Activated CD4-positive, alpha-beta T cell treated with anti-CD3 and anti-CD28 coated beads, Interleukin-10, Interleukin-2, amounts not matched to agents 100 ng/mL and 50 ng/mL, durations not matched to agents 16 hours and 8 hours (primary cell): ENCODE measurements around the gene TMCO6.
"Not testable (repeated sequence)": the region's sequence is repeated elsewhere in the genome, so short reads cannot be mapped to it uniquely, and the experiment has no call there.

Experiments used
- DNase-seq: peaks from one replicate; pipeline ENCODE4 v3.0.0-alpha.2; 2020

The TMCO6 gene

DNA sequence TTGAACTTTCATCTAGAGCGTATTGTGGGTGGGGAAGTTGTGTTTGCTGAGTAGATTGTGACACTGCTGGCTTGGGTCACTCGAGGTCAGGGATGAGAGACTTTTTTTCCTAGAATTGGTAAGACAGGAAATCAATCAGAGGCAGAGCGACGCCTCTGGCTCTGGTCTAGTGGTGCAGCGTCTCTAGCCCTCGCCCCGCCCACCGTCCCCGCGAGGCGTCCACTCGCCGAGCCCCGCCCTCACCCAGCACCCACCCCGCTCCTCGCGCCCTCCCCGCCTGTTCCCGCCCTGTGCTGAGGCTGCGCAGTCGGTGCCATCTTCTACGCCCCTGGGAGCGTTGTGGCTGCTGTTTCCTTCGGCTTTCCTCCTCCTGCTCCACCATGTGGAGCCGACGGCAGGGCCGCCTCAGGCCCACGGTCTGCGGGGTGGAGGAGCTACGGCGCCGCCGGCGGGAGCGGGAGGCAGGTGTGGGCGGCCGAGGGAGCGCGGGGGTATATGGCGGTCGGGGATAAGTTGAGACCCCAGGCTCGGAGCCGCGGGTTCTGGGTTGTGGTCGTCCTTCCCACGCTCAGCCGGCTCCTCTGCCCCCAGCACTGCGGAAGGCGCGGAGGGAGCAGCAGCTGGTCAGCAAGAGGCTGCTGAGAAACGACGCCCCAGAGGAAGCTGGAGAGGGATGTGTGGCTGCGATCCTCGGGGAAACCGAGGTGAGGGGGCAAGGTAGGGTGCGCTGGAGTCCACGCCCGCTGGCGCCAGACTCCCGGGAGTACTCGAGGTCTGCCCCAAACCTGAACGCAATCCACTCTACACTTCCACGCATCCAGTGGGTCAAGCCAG, at the start of gene TMCO6:
TMCO6 (plus strand) TSS at position 304 of the 834 bp plus-strand sequence; CDS start at position 381, 77 bp downstream.
- peak; percentile 98 for DNase-seq

DNA sequence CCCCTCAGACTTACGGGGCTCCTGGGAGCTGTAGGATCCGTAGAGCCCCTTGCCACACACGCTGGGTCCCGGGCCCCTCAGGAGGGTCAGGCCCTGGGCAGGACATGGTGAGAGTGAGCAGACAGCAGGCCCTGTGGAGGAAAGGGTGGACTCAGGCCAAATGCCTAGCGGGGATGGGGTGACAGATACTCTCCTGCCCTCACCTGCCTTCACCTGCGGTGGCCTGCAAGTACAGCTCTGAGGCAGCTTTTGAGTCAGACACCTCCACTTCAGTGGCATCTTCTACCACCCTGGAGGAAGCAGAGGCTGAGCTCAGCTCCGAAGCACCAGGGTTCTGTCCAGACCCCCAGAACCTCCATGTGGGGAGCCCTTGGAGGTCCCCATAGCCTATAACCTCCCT, 48.4 kb upstream of the TMCO6 start:
- no peak for DNase-seq

DNA sequence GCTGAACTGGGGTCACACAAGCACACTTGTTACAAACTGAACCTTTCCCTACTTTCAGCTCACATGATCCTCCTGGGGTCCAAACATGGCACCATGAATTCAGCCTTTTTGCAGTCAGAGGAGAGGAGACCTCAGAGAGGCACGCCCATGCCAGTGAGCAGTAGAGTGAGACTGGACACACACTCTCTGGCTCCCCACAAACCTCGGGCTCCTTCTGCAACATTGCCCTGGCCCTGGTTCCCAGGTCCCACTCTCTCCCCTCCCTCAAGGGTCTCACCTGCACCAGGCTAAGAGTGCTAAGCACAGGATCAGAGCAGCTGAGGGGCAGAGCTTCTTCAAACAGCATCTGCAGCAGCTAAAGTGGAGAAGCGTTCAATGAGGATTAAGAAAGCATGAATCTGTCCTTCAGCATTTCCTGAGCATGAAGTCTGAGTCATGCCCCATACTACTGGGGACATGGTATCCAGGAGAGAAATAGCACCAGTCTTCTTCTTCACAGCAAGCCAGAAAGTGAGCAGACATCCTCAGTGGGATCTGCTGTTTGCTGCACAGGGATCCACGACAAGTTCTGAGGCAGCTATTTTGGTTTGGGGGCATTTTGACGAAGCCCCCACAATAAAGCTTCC, 47.4 kb upstream of the TMCO6 start:
- no peak for DNase-seq

DNA sequence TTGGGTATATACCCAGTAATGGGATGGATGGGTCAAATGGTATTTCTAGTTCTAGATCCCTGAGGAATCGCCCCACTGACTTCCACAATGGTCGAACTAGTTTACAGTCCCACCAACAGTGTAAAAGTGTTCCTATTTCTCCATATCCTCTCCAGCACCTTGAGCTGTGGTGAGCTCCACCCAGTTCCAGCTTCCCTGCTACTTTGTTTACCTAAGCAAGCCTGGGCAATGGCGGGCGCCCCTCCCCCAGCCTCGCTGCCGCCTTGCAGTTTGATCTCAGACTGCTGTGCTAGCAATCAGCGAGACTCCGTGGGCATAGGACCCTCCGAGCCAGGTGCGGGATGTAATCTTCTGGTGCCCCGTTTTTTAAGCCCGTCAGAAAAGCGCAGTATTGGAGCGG, 46.2 kb upstream of the TMCO6 start:
- not testable (repeated sequence) for DNase-seq

DNA sequence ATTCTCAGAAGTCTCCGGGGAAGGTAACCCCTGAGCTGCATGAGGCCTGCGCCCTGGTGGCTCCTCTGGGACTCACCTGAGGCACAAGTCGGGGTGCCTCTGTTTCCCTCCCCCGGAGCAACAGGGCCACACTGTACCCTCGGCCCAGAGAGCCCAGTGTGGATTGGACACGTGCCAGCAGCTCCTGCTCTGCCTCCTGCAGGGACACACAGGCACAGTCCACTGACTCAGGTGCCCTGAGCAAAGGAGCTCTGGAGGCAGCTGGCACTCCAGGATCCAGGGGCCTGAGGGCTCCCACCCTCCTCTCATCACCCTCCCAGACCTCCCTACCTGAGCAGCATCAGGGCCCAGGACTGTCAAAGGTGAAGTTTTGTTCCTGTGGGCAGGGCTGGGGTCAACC, 45.1 kb upstream of the TMCO6 start:
- DNase-seq: no peak

DNA sequence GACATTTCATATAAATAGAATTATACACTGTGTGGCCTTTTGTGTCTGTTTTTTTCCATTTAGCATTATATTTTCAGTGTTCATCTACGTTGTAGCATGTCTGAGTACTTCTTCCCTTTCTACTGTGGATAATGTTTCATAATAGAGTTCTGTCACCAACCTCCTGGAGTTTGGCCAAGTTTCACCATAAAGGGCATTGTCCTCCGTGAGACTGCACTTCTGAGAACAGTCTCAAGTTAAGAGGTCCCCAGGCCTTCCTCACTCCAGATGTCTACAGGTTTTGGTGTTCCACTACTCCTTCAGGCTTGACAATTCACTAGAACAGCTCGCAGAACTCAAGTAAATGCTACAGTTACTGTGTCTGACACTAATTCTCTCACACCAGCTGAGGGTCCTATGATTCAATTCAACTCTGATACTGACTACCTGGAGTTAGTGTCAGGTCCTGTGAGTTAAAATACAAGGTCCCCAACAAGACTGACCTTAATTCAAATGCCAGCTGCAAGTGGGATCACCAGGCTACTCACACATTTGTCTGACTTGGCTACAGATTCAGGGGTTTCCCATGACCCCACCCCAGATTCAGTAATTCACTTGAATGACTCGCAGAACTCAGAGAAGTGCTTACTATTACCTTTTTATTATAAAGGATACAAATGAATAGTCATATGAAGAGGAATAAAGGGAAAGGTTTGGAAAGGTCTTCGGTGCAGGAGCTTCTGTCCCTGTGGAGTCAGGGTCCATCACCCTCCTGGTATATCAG, 43.5 kb upstream of the TMCO6 start:
- DNase-seq: no peak

DNA sequence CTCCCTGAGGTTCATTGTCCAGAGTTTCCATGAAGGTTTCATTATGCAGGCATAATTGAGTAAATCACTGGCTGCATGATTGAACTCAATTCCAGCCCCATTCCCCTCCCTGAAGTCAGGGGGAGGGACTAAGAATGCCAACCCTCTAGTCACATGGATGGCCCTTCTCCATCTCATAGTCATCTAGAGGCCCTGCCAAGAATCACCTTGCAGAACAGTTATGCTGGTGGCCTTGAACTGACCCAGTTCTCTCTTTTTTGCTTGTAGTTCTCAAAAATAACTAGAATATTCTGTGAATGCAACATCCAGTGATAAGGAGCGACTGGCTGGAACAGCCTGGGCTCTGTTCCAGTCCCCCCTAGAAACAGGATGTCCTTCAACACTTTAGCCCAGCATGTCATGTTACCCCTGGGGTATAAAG, 42.9 kb upstream of the TMCO6 start:
- no peak for DNase-seq

DNA sequence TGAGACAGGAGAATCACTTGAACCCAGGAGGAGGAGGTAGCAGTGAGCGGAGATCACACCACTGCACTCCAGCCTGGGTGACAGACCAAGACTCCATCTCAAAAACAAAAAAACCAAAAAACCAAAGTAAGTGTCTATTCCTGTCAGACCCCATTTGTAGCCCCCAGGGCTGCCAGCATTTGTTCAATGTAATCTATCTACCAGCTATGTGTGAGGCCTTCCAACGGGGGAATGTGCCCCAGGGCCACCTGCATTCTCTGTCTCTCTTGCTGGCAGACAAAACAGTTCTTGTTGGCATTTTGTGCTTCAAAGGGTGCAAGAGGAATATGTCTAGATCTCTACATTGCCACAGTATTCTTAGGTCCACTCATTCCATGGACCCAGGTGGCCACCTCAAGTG, 40.4 kb upstream of the TMCO6 start:
- DNase-seq: no peak

DNA sequence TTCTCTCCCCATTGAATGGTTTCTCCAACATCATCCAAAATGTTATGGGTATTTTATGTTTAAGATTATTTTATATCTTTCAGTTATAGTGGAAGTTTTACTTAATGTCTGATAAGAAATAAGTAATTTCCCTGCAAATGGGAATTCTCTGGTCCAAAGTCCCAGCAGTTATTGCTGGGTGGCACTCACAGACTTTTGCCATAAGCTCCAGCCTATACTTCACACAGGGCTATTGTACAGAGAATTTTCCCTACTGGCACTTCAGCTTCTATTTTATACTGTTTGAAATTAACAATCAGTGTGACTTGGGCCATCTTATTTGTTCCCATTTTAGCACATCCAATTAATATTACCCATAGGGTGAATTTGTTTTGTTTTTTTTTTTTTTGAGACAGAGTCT, 39.2 kb upstream of the TMCO6 start:
- DNase-seq: no peak

DNA sequence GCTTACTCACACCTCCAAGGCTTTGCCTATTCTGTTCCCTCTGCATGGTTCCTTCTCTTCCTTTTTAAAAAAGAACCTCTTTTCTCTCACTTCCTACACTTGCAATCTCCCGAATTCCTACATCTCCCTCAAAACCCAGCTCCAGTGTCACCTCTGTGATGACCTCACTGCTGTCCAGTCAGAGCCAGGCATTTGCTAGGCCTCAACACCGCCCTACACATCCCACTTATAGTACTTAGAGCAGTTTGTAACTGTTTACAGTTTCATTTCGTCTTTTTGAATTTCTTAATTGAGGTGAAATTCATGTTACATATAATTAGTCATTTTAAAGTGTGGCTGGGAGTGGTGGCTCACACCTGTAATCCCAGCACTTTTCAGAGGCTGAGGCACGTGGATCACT, 37.1 kb upstream of the TMCO6 start:
- DNase-seq: no peak

DNA sequence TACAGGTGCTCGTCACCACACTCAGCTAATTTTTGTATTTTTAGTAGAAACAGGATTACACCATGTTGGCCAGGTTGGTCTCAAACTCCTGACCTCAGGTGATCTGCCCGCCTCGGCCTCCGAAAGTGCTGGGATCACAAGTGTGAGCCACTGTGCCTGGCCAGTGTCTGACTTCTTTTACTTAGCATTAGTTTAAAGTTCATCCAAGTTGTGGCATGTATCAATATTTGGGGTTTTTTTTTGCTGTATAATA, 35.9 kb upstream of the TMCO6 start:
- DNase-seq: not testable (repeated sequence)

DNA sequence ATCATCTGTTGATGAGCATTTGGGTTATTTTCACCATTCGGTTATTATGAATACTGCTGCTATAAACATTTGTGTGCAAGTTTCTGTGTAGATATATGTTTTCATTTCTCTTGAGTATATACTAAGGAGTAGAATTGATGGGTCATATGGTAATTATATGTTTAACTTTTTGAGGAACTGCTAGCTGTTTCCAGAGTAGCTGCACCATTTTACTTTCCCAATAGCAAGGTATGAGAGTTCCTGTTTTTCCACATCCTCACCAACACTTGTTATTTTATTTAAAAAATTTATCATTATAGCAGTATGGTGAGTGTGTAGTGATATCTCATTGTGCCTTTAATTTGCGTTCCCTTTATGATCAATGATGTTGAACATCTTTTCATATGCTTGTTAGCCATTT, 35.5 kb upstream of the TMCO6 start:
- no peak for DNase-seq

DNA sequence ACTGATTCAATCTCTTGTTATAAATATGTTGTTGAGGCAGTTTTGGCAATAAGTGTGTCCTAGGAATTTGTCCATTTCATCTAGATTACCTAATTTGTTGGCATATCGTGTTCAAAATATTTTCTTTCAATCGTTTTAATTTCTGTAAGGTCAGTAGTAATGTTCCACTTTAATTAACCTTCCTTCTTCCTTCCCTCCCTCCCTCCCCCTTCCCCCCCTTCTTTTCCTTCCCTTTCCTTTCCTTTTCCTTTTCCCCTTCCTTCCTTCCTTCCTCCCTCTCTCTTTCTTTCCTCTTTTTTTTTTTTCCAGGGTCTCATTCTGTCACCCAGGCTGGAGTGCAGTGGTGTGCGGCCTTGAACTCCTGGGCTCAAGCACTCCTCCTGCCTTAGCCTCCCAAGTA, 33.4 kb upstream of the TMCO6 start:
- DNase-seq: no peak

DNA sequence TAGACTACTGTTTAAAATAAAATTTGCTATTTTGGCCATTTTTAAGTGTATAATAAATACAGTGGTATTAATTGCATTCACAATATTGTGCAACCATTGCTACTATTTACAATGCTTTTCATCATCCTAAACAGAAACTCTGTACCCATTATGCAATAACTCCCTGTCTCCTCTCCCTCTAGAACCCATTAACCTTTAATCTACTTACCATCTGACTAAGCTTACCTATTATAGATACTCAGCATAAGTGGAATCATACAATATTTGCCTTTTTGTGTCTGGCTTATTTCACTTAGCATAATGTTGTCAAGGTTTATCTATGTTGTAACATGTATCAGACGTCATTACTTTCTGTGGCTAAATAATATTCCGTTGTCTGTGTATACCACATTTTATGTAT, 32.2 kb upstream of the TMCO6 start:
- DNase-seq: no peak

DNA sequence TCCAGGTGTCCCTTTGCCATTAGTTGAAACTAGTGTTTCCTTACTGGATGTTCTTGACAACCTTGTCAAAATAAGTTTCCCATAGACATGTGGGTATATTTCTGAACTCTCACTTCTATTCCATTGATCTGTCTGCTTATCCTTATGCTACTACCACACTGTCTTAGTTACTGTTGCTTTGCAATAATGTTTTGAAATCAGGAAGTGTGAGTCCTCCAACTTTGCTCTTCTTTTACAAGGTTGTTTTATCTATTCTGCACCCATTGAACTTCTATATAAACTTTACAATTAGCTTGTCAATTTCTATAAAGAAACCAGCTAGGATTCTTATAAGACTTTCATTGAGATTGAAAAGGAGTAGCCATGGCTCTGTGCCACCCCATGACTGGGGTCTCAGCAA, 30.5 kb upstream of the TMCO6 start:
- no peak for DNase-seq

DNA sequence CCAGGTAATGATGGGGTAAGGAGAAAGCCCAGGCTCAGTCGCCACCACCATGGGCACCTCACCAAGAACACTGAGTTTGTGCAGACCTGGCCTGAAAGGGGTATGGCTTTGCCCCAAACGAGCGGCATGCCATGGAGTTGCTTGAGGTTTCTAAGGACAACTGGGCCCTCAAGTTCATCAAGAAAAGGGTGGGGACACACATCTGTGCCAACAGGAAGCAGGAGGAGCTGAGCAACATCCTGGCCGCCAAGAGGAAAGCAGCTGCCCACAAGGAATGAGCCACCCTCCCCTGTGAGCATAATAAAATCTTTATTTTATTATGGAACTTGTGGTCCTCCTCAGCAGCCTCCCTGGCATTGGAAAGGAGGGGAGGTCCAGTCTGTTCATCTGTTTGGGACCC, 30.1 kb upstream of the TMCO6 start:
- DNase-seq: no peak

DNA sequence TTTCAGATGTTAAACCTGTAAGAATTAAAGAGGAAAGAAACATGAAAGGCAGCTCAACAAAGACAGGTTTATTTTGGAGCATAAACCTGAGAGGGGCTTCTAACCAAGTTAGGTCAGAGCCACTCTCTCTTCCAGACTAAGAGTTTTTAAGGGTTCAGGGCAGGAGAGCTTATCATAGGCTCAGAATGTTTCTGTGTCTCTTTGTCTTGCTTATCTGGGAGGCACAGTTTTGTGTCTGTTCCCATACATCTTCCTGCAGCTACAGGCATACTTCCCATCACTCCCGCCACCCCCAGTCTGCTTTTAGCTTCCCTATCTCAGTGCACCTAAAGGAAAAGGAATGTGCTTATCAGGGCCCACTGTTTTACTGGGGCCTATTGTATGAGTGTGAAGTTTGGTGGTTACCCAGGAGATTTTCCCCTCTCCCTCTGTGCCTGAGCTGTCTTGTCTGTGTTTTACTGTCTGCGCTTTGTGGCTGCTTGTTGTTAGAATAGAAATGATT, 28.2 kb upstream of the TMCO6 start:
- no peak for DNase-seq

DNA sequence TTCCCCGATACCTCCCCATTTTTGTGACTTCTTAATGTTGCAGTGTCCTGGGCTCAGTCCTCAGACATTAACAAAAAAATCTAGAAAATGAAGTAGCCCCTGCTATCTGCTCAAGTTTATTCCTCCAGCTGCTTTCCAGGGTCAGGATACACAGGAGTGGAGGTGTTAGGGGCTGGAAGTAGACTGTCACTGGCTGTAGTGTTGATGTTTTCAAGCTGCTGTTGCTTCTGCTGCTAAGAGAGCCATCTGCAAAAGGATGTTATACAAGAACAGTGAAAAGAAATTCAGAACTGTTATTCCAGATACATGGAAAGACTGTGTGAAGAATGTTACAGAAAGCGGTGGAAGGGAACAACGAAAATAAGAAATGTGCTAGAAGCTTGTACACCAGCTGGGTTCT, 16.9 kb upstream of the TMCO6 start:
- no peak for DNase-seq

DNA sequence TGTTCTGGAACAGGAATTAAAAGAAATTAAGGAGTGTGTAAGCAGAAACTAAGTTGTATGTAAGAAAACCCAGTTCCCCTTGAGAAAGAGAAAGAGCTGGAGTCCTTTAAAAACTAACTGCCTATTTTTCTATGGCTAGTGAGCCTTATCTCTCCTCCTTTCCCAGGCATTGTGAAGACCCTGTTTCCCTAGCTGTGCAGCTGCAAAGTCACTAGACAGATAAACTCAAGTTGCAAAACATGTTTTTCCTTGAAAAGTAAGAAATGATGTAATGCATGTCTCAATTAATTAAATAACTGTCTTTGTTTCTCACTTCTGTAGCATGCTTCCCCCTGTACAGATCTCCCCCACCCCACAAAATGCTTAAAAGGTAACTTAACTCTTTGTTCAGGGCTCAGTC, 16.2 kb upstream of the TMCO6 start:
- not testable (repeated sequence) for DNase-seq

DNA sequence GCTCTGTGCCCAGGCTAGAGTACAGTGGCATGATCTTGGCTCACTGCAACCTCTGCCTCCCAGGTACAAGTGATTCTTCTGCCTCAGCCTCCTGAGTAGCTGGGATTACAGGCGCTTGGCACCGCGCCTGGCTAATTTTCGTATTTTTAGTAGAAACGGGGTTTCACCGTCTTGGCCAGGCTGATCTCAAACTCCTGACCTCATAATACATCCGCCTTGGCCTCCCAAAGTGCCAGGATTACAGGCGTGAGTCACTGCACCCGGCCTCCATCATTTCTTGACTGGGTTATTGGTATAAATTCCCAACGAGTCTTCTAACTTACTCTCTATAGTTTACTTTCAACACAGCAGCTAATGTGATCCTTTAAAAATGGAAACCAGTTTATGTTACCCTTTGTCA, 14.4 kb upstream of the TMCO6 start:
- not testable (repeated sequence) for DNase-seq

DNA sequence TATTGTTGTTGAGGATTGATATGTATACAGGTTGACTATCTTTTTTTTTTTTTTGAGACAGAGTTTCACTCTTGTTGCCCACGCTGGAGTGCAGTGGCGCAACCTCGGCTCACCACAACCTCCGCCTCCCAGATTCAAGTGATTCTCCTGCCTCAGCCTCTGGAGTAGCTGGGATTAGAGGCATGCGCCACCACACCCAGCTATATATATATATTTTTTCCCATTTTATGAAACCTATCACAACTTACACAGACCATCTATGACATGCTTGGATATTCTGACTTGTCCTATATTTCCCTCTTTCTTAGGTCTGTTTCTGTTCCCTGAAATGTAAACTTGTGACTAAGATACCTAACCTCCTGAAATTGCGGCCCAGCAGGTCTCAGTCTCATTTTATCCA, 11.3 kb upstream of the TMCO6 start:
- DNase-seq: no peak

DNA sequence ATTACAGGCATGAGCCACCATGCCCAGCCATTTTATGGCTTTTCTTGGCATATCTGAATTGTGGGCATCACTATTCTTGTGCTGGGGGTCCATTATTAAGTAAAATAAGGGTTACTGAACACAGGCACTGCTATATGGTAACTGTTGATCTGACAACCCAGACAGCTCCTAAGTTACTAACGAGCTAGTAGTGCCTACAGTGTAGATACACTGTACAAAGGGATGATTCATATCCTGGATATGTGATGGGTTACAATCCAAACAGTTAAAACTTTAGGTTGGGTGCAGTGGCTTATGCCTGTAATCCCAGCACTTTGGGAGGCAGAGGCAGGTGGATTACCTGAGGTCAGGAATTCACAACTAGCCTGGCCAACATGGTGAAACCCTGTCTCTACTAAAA, 10.5 kb upstream of the TMCO6 start:
- DNase-seq: no peak

DNA sequence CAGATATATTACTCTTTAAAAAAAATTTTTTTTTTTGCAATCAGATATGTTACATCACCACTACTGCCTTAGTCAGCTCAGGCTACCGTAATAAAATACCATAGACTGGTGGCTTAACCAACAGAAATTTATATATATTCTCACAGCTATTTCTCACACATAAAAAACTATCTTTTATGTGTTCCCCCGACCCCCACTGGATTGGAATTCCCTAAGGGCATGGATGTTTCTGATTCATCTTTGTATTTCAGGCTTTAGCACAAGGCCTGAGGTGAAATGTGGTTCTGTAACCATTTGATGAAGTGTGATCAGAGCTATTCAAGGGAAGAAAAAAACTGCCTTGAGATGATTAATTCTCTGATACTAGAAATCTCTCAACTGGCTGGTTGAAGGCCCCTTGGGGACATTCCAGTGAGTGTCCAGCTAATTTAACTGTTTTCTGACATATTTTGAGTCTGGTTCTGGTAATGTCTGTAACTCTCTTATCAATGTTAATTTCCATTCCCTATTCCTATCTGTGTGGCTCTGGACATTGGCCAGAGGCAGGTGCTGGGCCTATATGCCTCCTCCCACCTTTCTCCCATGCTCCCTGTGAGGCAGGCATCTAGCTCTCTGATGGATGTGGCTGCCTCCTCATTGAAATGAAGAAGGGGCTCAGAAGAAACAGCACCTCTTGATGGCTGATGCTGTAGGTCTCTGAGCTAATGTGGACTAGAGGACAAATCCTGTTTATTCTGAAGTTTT, 8.8 kb upstream of the TMCO6 start:
- no peak for DNase-seq
